H1 (cell line): ENCODE measurements around the gene FOXC1.

Experiments used
- CEBPB ChIP-seq: IDR thresholded peaks from 2 replicates; pipeline ENCODE4 v1.6.1; 2012; ENCODE audit warnings: low read depth, low read length
- CREB1 ChIP-seq: IDR thresholded peaks from 2 replicates; pipeline ENCODE4 v1.6.1; 2012; ENCODE audit warnings: inconsistent platforms
- POLR2A ChIP-seq, 2 experiments: IDR thresholded peaks; 1 replicate in 1 of 2; 2 replicates in 1 of 2; pipeline ENCODE4 v1.6.1; 2011; ENCODE audit warnings: low read depth in 2 of 2, low read length in 2 of 2, mild to moderate bottlenecking in 2 of 2; ENCODE audit errors: control extremely low read depth in 1 of 2
- TF ChIP-seq, protein P1 (sequence below), 3 experiments: IDR thresholded peaks; 1 replicate in 2 of 3; 2 replicates in 1 of 3; pipeline versions ENCODE4 v1.5.1 to v1.6.1; 2011; ENCODE audit warnings: low read length in 3 of 3, mild to moderate bottlenecking in 3 of 3, inconsistent platforms in 2 of 3, low read depth in 1 of 3, moderate library complexity in 1 of 3; ENCODE audit not compliant: insufficient read depth in 1 of 3; ENCODE audit errors: control extremely low read depth in 1 of 3
- TF ChIP-seq, protein P2 (sequence below): IDR thresholded peaks from 2 replicates; pipeline ENCODE4 v1.6.1; 2011; ENCODE audit warnings: low read depth, mild to moderate bottlenecking, low read length; ENCODE audit not compliant: insufficient read depth

DNA sequence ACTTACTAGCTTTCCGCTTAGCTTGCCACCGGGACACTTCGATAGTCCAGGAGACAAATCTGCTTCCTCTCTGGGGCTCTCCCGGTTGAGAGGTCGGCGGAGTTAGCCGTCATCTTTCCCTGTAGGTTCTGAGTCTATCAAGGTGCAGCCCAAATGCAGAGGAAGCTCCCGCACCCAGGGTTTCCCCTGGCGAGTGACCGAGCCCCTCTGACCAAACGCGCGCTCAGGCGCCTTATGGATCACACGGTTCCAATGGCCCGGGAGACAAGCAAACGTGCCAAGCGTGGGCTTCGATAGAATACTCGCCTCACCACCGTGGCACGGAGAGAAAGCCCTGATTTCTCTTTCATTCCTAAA is 15.8 kb upstream of the FOXC1 start:
- no peak for TF ChIP-seq POLR2A (IDR thresholded peaks at IDR 0.05; ENCODE audit: control extremely low read depth in 1 of 2, low read depth in 2 of 2, low read length in 2 of 2)
- TF ChIP-seq CEBPB: no peak
- no peak for TF ChIP-seq CREB1
- TF ChIP-seq, protein P1, sequence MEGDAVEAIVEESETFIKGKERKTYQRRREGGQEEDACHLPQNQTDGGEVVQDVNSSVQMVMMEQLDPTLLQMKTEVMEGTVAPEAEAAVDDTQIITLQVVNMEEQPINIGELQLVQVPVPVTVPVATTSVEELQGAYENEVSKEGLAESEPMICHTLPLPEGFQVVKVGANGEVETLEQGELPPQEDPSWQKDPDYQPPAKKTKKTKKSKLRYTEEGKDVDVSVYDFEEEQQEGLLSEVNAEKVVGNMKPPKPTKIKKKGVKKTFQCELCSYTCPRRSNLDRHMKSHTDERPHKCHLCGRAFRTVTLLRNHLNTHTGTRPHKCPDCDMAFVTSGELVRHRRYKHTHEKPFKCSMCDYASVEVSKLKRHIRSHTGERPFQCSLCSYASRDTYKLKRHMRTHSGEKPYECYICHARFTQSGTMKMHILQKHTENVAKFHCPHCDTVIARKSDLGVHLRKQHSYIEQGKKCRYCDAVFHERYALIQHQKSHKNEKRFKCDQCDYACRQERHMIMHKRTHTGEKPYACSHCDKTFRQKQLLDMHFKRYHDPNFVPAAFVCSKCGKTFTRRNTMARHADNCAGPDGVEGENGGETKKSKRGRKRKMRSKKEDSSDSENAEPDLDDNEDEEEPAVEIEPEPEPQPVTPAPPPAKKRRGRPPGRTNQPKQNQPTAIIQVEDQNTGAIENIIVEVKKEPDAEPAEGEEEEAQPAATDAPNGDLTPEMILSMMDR (IDR thresholded peaks at IDR 0.05; ENCODE audit: control extremely low read depth in 1 of 3, insufficient read depth in 1 of 3, low read depth in 1 of 3, low read length in 3 of 3): no peak
- TF ChIP-seq, protein P2, sequence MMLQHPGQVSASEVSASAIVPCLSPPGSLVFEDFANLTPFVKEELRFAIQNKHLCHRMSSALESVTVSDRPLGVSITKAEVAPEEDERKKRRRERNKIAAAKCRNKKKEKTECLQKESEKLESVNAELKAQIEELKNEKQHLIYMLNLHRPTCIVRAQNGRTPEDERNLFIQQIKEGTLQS: no peak
